Liver (tissue), 3 donors: ENCODE results near the gene CBLL1.

Experiments
- ATF3 ChIP-seq: IDR thresholded peaks from 2 replicates; pipeline ENCODE4 v1.6.1; 2016; ENCODE audit warnings: antibody characterized with exemption
- CTCF ChIP-seq: fragments of 150-350 bp; IDR thresholded peaks from 2 replicates; pipeline ENCODE4 v1.5.1; 2017; ENCODE audit warnings: improper control_type of control experiment, low read depth, low read length; ENCODE audit not compliant: missing input control
- EGR1 ChIP-seq, 2 donors: IDR thresholded peaks; 2 replicates each; pipeline ENCODE4 v1.6.1; 2016 to 2018; ENCODE audit warnings: antibody characterized with exemption in 2 of 2, low read depth in 2 of 2
- FOXA1 ChIP-seq: IDR thresholded peaks from 2 replicates; pipeline ENCODE4 v1.6.1; 2016; ENCODE audit warnings: antibody characterized with exemption
- GABPA ChIP-seq, 2 donors: IDR thresholded peaks in 1 of 2; conservative IDR thresholded peaks in 1 of 2; 2 replicates each; pipeline ENCODE4 v1.6.1; 2016; ENCODE audit warnings: antibody characterized with exemption in 2 of 2, mild to moderate bottlenecking in 1 of 2, moderate library complexity in 1 of 2
- JUND ChIP-seq, 2 donors: IDR thresholded peaks; 2 replicates each; pipeline ENCODE4 v1.6.1; 2016; ENCODE audit warnings: antibody characterized with exemption in 2 of 2
- MAX ChIP-seq: IDR thresholded peaks from 2 replicates; pipeline ENCODE4 v1.6.1; 2016; ENCODE audit warnings: antibody characterized with exemption
- NR2F2 ChIP-seq: IDR thresholded peaks from 2 replicates; pipeline ENCODE4 v1.6.1; 2016; ENCODE audit warnings: antibody characterized with exemption
- RAD21 ChIP-seq, 2 donors: IDR thresholded peaks; 2 replicates each; pipeline ENCODE4 v1.6.1; 2016; ENCODE audit warnings: antibody characterized with exemption in 2 of 2, mild to moderate bottlenecking in 2 of 2
- REST ChIP-seq: IDR thresholded peaks from 2 replicates; pipeline ENCODE4 v1.6.1; 2016; ENCODE audit warnings: antibody characterized with exemption, mild to moderate bottlenecking
- SP1 ChIP-seq: IDR thresholded peaks from 2 replicates; pipeline ENCODE4 v1.6.1; 2018; ENCODE audit warnings: antibody characterized with exemption, mild to moderate bottlenecking
- TAF1 ChIP-seq: conservative IDR thresholded peaks from 2 replicates; pipeline ENCODE4 v1.6.1; 2016; ENCODE audit warnings: antibody characterized with exemption, mild to moderate bottlenecking
- YY1 ChIP-seq: IDR thresholded peaks from 2 replicates; pipeline ENCODE4 v1.6.1; 2016; ENCODE audit warnings: antibody characterized with exemption, mild to moderate bottlenecking
- donor health status: healthy.
- donor health status: healthy.

GRCh38 chr7:107703219-107703618, 40.7 kb upstream of the CBLL1 start:
- TF ChIP-seq TAF1 (no peak), CTCF (no peak), GABPA (IDR thresholded peaks at IDR 0.05 in 1 of 2, conservative IDR thresholded peaks at IDR 0.05 in 1 of 2) (no peak), MAX (no peak), ATF3 (no peak), FOXA1 (no peak), YY1 (no peak), REST (no peak), JUND (IDR thresholded peaks at IDR 0.05) (no peak), NR2F2 (no peak), EGR1 (IDR thresholded peaks at IDR 0.05; ENCODE audit: low read depth in 2 of 2) (no peak), SP1 (no peak), RAD21 (IDR thresholded peaks at IDR 0.05) (no peak)
